Panc1 (cell line): ENCODE data around the gene TEAD4. TPM values are rescaled to one million over a fixed set of nuclear protein-coding genes. Genes with fewer than 3 reads are reported as not detected.

Source experiments
- ATAC-seq: fragments of 200-7000 bp; cut with Tn5 transposase; 2 replicates; pipeline ENCODE4 v1.9.1; 2020; ENCODE audit warnings: mild to moderate bottlenecking, moderate library complexity
- BruUV-seq: library from RNA; stranded (reverse); fragments of 400-500 nt; replicated peaks from 2 replicates; lab custom pipeline; 2021; lab: Mats Ljungman, UMichigan
- CTCF ChIA-PET: fragments of 300-600 bp; sonication (Branson Sonifier 250); formaldehyde crosslinking; loops from one replicate; lab custom pipeline; 2022; ENCODE audit warnings: antibody characterized with exemption; lab: Charles Lee
- POLR2A ChIA-PET: fragments of 300-600 bp; sonication (Branson Sonifier 250); formaldehyde crosslinking; loops from one replicate; lab custom pipeline; 2022; ENCODE audit warnings: antibody characterized with exemption; lab: Charles Lee
- DNase-seq: peaks from one replicate; pipeline ENCODE4 v3.0.0-alpha.2; 2010; ENCODE audit warnings: low read depth, low spot score
- H3K27ac ChIP-seq: 2 replicates; pipeline ENCODE4 v1.5.1; 2011; ENCODE audit warnings: mild to moderate bottlenecking, low read length, inconsistent platforms
- H3K27me3 ChIP-seq: fragments of 200-500 bp; sonication (Bioruptor generic); 2 replicates; pipeline ENCODE4 v1.6.0; 2014; ENCODE audit warnings: low read length, inconsistent platforms; ENCODE audit not compliant: control insufficient read depth, insufficient read depth
- H3K36me3 ChIP-seq: fragments of 200-500 bp; sonication (Bioruptor generic); 2 replicates; pipeline ENCODE4 v1.5.1; 2014; ENCODE audit warnings: inconsistent platforms, mild to moderate bottlenecking, low read length, moderate library complexity; ENCODE audit not compliant: control insufficient read depth, insufficient read depth
- H3K4me1 ChIP-seq: 2 replicates; pipeline ENCODE4 v1.5.1; 2011; ENCODE audit warnings: inconsistent platforms, mild to moderate bottlenecking, low read length, moderate library complexity; ENCODE audit not compliant: control insufficient read depth, insufficient read depth
- H3K4me3 ChIP-seq, 2 experiments: 2 replicates each; pipeline ENCODE4 v1.5.1; 2011 to 2012; ENCODE audit warnings: low read depth in 2 of 2, low read length in 2 of 2, mild to moderate bottlenecking in 2 of 2, inconsistent platforms in 1 of 2, moderate library complexity in 1 of 2
- H3K9me3 ChIP-seq: fragments of 200-500 bp; sonication (Bioruptor generic); 2 replicates; pipeline ENCODE4 v1.5.1; 2014; ENCODE audit warnings: low read depth, mild to moderate bottlenecking, inconsistent platforms, low read length, moderate library complexity; ENCODE audit not compliant: control insufficient read depth, insufficient read depth
- CTCF ChIP-seq: fragments of 450-650 bp; IDR thresholded peaks from 2 replicates; pipeline ENCODE4 v1.5.1; 2017; ENCODE audit warnings: mild to moderate bottlenecking
- POLR2AphosphoS5 ChIP-seq: IDR thresholded peaks from 2 replicates; pipeline ENCODE4 v1.6.1; 2012; ENCODE audit warnings: mild to moderate bottlenecking, low read depth, low read length, moderate library complexity
- REST ChIP-seq, 2 experiments: IDR thresholded peaks; 2 replicates each; pipeline ENCODE4 v1.6.1; 2011 to 2012; ENCODE audit warnings: low read depth in 2 of 2, control low read depth in 1 of 2, low read length in 1 of 2, mild to moderate bottlenecking in 1 of 2, moderate library complexity in 1 of 2; ENCODE audit not compliant: insufficient read depth in 1 of 2
- SIN3A ChIP-seq: IDR thresholded peaks from 2 replicates; pipeline ENCODE4 v1.6.1; 2012; ENCODE audit warnings: low read depth, mild to moderate bottlenecking, low read length, moderate library complexity, borderline replicate concordance; ENCODE audit not compliant: insufficient read depth
- TCF7L2 ChIP-seq: IDR thresholded peaks from 2 replicates; pipeline ENCODE4 v1.6.1; 2011; ENCODE audit warnings: mild to moderate bottlenecking, low read depth, low read length, inconsistent platforms
- in situ Hi-C: cut with HindIII; loops from 2 replicates; pipeline ENCODE4 v1.10.0; 2016; ENCODE audit warnings: low sequenced_read_pairs, low pct_unique_long_range_greater_than_20kb
- intact Hi-C: fragments of 100-400 bp; cut with micrococcal nuclease; formaldehyde crosslinking; loops from one replicate; pipeline ENCODE4 v1.10.0; 2022; ENCODE audit not compliant: unreplicated experiment
- total RNA-seq: library from RNA; stranded (reverse); gene quantifications from one replicate; pipeline ENCODE4 v1.2.1, GENCODE V29; 2021; ENCODE audit not compliant: unreplicated experiment

TEAD4 gene
- total RNA-seq, 1 experiment from 2014 or later, result 47.6 TPM

- Histone ChIP-seq H3K4me1 (no peaks in the 10 kb centered on the region), H3K4me3 (no peak overlapping the region), H3K36me3 (no peaks in the 10 kb centered on the region; the same call in 1 of the 2 replicates), H3K27me3 (no peaks in the 10 kb centered on the region), H3K9me3 (no peaks in the 10 kb centered on the region), H3K27ac (no peak overlapping the region)
- ATAC-seq (no peak), DNase-seq (no peak)
- no TSS peak for BruUV-seq
- in situ Hi-C loops (no loop called here), intact Hi-C loops (no loop called here)
- TF ChIP-seq CTCF, result no peak
- ChIA-PET POLR2A (no interaction called here), CTCF (interaction anchor here (0.9 kb wide), 1 partner anchor 21 kb away, joined by 3 read pairs; no protein-coding TSS in a partner anchor)
Observed at GRCh38 chr12:3020399-3020798, 61.2 kb downstream of the TEAD4 start.

- H3K36me3 ChIP-seq, result no peaks in the 10 kb centered on the region; the same call in 1 of the 2 replicates
- no peak overlapping the region for H3K27ac ChIP-seq
- ChIA-PET POLR2A (no interaction called here), CTCF (interaction anchor here (0.9 kb wide), 1 partner anchor 20 kb away, joined by 3 read pairs; no protein-coding TSS in a partner anchor)
- H3K27me3 ChIP-seq, result no peaks in the 10 kb centered on the region
- H3K4me1 ChIP-seq, result no peaks in the 10 kb centered on the region
- in situ Hi-C loops, result no loop called here
- TF ChIP-seq TCF7L2, result no peak
- no peak for ATAC-seq
- BruUV-seq, result no TSS peak
- no peak for DNase-seq
- H3K9me3 ChIP-seq, result no peaks in the 10 kb centered on the region
- intact Hi-C loops, result no loop called here
- H3K4me3 ChIP-seq, result no peak overlapping the region
Observed at GRCh38 chr12:3020850-3021435, 61.7 kb downstream of the TEAD4 start.

- Histone ChIP-seq H3K4me3 (no peak overlapping the region), H3K36me3 (no peaks in the 10 kb centered on the region; the same call in 1 of the 2 replicates), H3K9me3 (no peaks in the 10 kb centered on the region), H3K27ac (no peak overlapping the region), H3K27me3 (no peaks in the 10 kb centered on the region), H3K4me1 (no peaks in the 10 kb centered on the region)
- intact Hi-C loops, result no loop called here
- in situ Hi-C loops, result no loop called here
- ChIA-PET POLR2A (no interaction called here), CTCF (no interaction called here)
- DNase-seq (no peak), ATAC-seq (no peak)
- no TSS peak for BruUV-seq
- TF ChIP-seq REST (IDR thresholded peaks at IDR 0.05; ENCODE audit: insufficient read depth in 1 of 2, low read depth in 2 of 2, low read length in 1 of 2) (no peak), SIN3A (no peak), POLR2AphosphoS5 (no peak), CTCF (no peak), TCF7L2 (no peak)
Observed at GRCh38 chr12:3022411-3022810, 63.2 kb downstream of the TEAD4 start.
